ENCODE measurements around the gene BNIP5. TPM values are rescaled to one million over a fixed set of nuclear protein-coding genes. Genes with fewer than 3 reads are reported as not detected.

BNIP5 gene
- total RNA-seq, 4 donors from 2014 or later: not detected

DNA sequence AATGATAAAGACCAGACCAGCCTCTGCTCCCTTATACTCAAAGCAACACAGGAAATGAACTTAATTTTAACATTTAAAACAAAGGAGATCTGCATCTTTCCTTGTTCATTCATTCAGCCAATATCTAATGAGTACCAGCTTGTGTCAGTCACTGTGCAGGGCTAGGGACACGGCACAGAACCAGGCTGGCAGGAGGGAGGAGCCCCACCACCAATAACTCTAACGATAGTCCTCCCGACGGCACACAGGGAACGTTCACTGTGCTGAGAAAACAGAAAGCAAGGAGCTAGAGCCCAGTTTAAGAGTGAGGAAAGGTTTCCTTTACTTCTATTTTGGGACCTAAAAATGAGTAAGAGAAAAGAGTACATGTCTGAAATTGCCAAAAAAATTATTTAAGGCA, 40.9 kb upstream of the BNIP5 start:
- Histone ChIP-seq H3K4me3 (no peak overlapping the region), H3K27me3 (no peaks in the 10 kb centered on the region), H3K4me1 (no peaks in the 10 kb centered on the region), H3K9me3 (no peaks in the 10 kb centered on the region), H3K36me3 (no peaks in the 10 kb centered on the region), H3K27ac (replicated peaks in 1 of 4) (no peak overlapping the region)
- DNase-seq (ENCODE audit: extremely low spot score): no peak
- intact Hi-C loops (cut with DNase I): no loop called here
- 73% methylated on average over 5 of the region's 5 CpGs for WGBS
- TF ChIP-seq POLR2A (IDR thresholded peaks at IDR 0.05; ENCODE audit: low read depth) (no peak), EP300 (IDR thresholded peaks at IDR 0.05) (no peak), CTCF (IDR thresholded peaks at IDR 0.05) (no peak), POLR2AphosphoS5 (IDR thresholded peaks at IDR 0.05) (no peak)

GRCh38 chr6:36376742-36377141, 40.1 kb upstream of the BNIP5 start:
- Histone ChIP-seq H3K4me1 (no peaks in the 10 kb centered on the region), H3K27me3 (peaks cover 0 to 4% (median 0%) of the 10 kb centered on the region in 4 donors), H3K27ac (replicated peaks in 1 of 4) (no peak overlapping the region), H3K36me3 (no peaks in the 10 kb centered on the region), H3K4me3 (no peak overlapping the region), H3K9me3 (no peaks in the 10 kb centered on the region)
- WGBS: 92% methylated on average over 8 of the region's 8 CpGs
- no peak for DNase-seq (ENCODE audit: extremely low spot score)
- intact Hi-C loops (cut with DNase I): no loop called here
- TF ChIP-seq POLR2A (IDR thresholded peaks at IDR 0.05; ENCODE audit: low read depth): no peak
- no peak for TF ChIP-seq EP300 (IDR thresholded peaks at IDR 0.05)
- no peak for TF ChIP-seq CTCF (IDR thresholded peaks at IDR 0.05)
- TF ChIP-seq POLR2AphosphoS5 (IDR thresholded peaks at IDR 0.05): no peak

- WGBS: 97% methylated on average over 8 of the region's 8 CpGs
- intact Hi-C loops (cut with DNase I): no loop called here
- no peaks in the 10 kb centered on the region for H3K4me1 ChIP-seq
These were observed 39.5 kb upstream of the BNIP5 start for GRCh38 chr6:36376183-36376582.

GRCh38 chr6:36375644-36376155, 39.0 kb upstream of the BNIP5 start:
- intact Hi-C loops (cut with DNase I): no loop called here
- no peak for DNase-seq (ENCODE audit: extremely low spot score)
- WGBS: 97% methylated on average over 18 of the region's 20 CpGs

More at GRCh38 chr6:36376183-36376582, 39.5 kb upstream of the BNIP5 start:
- Histone ChIP-seq H3K27me3 (peaks cover 0 to 7% (median 0%) of the 10 kb centered on the region in 4 donors), H3K9me3 (no peaks in the 10 kb centered on the region), H3K27ac (replicated peaks in 1 of 4) (no peak overlapping the region), H3K4me3 (no peak overlapping the region), H3K36me3 (no peaks in the 10 kb centered on the region)
- no peak for DNase-seq (ENCODE audit: extremely low spot score)
- TF ChIP-seq POLR2AphosphoS5 (IDR thresholded peaks at IDR 0.05): no peak
- no peak for TF ChIP-seq CTCF (IDR thresholded peaks at IDR 0.05)
- no peak for TF ChIP-seq EP300 (IDR thresholded peaks at IDR 0.05)
- no peak for TF ChIP-seq POLR2A (IDR thresholded peaks at IDR 0.05; ENCODE audit: low read depth)

More at GRCh38 chr6:36375644-36376155, 39.0 kb upstream of the BNIP5 start:
- H3K4me1 ChIP-seq: no peaks in the 10 kb centered on the region
- no peak overlapping the region for H3K27ac ChIP-seq (replicated peaks in 1 of 4)
- no peak overlapping the region for H3K4me3 ChIP-seq
- H3K9me3 ChIP-seq: no peaks in the 10 kb centered on the region
- TF ChIP-seq POLR2AphosphoS5 (IDR thresholded peaks at IDR 0.05) (no peak), CTCF (IDR thresholded peaks at IDR 0.05) (no peak), POLR2A (IDR thresholded peaks at IDR 0.05; ENCODE audit: low read depth) (no peak), EP300 (IDR thresholded peaks at IDR 0.05) (no peak)
- no peaks in the 10 kb centered on the region for H3K36me3 ChIP-seq
- H3K27me3 ChIP-seq: peaks cover 0 to 8% (median 0%) of the 10 kb centered on the region in 4 donors

Data from esophagus muscularis mucosa (tissue), 4 donors.